Right cardiac atrium (tissue), 5 donors: ENCODE data around the gene SCAPER. TPM values are rescaled to one million over a fixed set of nuclear protein-coding genes. Genes with fewer than 3 reads are reported as not detected.
"Not testable (repeated sequence)": the region's sequence is repeated elsewhere in the genome, so short reads cannot be mapped to it uniquely, and the experiment has no call there.

Source experiments
- ATAC-seq, 2 donors: fragments of 200-7000 bp; cut with Tn5 transposase; one replicate each; pipeline versions ENCODE4 v1.8.0 to v1.9.1; 2020; ENCODE audit warnings: moderate library complexity in 2 of 2, mild to moderate bottlenecking in 1 of 2
- DNase-seq, 3 donors: peaks; one replicate each; pipeline ENCODE4 v3.0.0-alpha.2; 2020
- H3K27ac ChIP-seq: one replicate; pipeline ENCODE4 v1.5.1; 2013; ENCODE audit warnings: mild to moderate bottlenecking, low read length, control low read depth, moderate library complexity
- H3K27me3 ChIP-seq: one replicate; pipeline ENCODE4 v1.6.1; 2013; ENCODE audit not compliant: control insufficient read depth, insufficient read depth
- H3K4me1 ChIP-seq: one replicate; pipeline ENCODE4 v1.6.1; 2013; ENCODE audit warnings: low read length; ENCODE audit not compliant: control insufficient read depth, insufficient read depth
- H3K4me3 ChIP-seq: one replicate; pipeline ENCODE4 v1.5.1; 2013; ENCODE audit warnings: low read length, control low read depth
- H3K9me3 ChIP-seq: one replicate; pipeline ENCODE4 v1.6.1; 2013; ENCODE audit warnings: low read length; ENCODE audit not compliant: control insufficient read depth
- WGBS: extraction: QIAGEN DNeasy Blood & Tissue Kit; methylation state at CpG from one replicate; pipeline ENCODE4 v1.1.7; 2013; 5-methylcytosine and 5-hydroxymethylcytosine counted together
- intact Hi-C, 4 donors: fragments of 100-400 bp; cut with DNase I; formaldehyde crosslinking; loops; one replicate each; pipeline versions ENCODE4 v1.11.0 to v1.14.0; 2022 to 2023
- polyA plus RNA-seq: library from polyadenylated mRNA; stranded (reverse); fragments of 200-250 nt; gene quantifications from one replicate; pipeline ENCODE4 v1.2.3, GENCODE V29; 2013
- total RNA-seq, 4 donors: library from RNA; stranded (reverse); fragmentation: NEBNext Ultra II Directional; extraction: Animal tissue kit (Norgen Biotek cat#: 25700); gene quantifications; one replicate each; pipeline ENCODE4 v1.2.1, GENCODE V29; 2021
- donor health status: healthy with polysubstance abuse.
- donor health status: DM: no; HTN: yes; CAD: no.
- donor health status: DM: no; HTN: no; CAD: no.
- donor health status: DM: no; HTN: yes; CAD: no; lungs with severe emphysema.
- donor health status: DM: yes; HTN: yes; CAD: no.

Gene SCAPER
- total and polyA plus RNA-seq, 5 donors = 16.3 to 43.5 (median 36.3) TPM

- no peak overlapping the region for H3K27ac ChIP-seq
- DNase-seq (no peak), ATAC-seq (peak; percentile 24 to 39)
- H3K9me3 ChIP-seq = no peaks in the 10 kb centered on the region
- 44% methylated on average over 2 of the region's 2 CpGs for WGBS
- H3K27me3 ChIP-seq = no peaks in the 10 kb centered on the region
- intact Hi-C loops = no loop called here
- no peaks in the 10 kb centered on the region for H3K4me1 ChIP-seq
- no peak overlapping the region for H3K4me3 ChIP-seq
Observed at GRCh38 chr15:76448755-76449154, 456.4 kb downstream of the SCAPER start.

- DNase-seq (no peak), ATAC-seq (no peak)
- Histone ChIP-seq H3K4me3 (no peak overlapping the region), H3K27ac (no peak overlapping the region), H3K4me1 (no peaks in the 10 kb centered on the region), H3K9me3 (no peaks in the 10 kb centered on the region), H3K27me3 (no peaks in the 10 kb centered on the region)
- WGBS = 91% methylated on average over 2 of the region's 2 CpGs
- intact Hi-C loops = no loop called here
Observed at GRCh38 chr15:76447728-76448441, 457.3 kb downstream of the SCAPER start.

GRCh38 chr15:76440441-76440840 lies 464.7 kb downstream of the SCAPER start:
- Histone ChIP-seq H3K4me1 (no peaks in the 10 kb centered on the region), H3K27me3 (no peaks in the 10 kb centered on the region), H3K9me3 (no peaks in the 10 kb centered on the region), H3K27ac (no peak overlapping the region), H3K4me3 (no peak overlapping the region)
- intact Hi-C loops = no loop called here
- 64% methylated on average over 3 of the region's 3 CpGs for WGBS
- ATAC-seq = no peak
- no peak for DNase-seq

- ATAC-seq (no peak), DNase-seq (no peak)
- intact Hi-C loops = no loop called here
- Histone ChIP-seq H3K27me3 (no peaks in the 10 kb centered on the region), H3K27ac (no peak overlapping the region), H3K4me1 (no peaks in the 10 kb centered on the region), H3K4me3 (no peak overlapping the region), H3K9me3 (no peaks in the 10 kb centered on the region)
Observed at GRCh38 chr15:76439542-76439941, 465.6 kb downstream of the SCAPER start.

GRCh38 chr15:76433798-76434400 lies 471.2 kb downstream of the SCAPER start:
- Histone ChIP-seq H3K4me1 (no peaks in the 10 kb centered on the region), H3K27ac (no peak overlapping the region), H3K27me3 (no peaks in the 10 kb centered on the region), H3K4me3 (no peak overlapping the region), H3K9me3 (no peaks in the 10 kb centered on the region)
- no peak for ATAC-seq
- intact Hi-C loops = no loop called here
- WGBS = 36% methylated on average over 3 of the region's 3 CpGs
- DNase-seq = no peak

- H3K27me3 ChIP-seq, intact Hi-C loops, DNase-seq, H3K4me3 ChIP-seq, H3K27ac ChIP-seq, H3K4me1 ChIP-seq, ATAC-seq, H3K9me3 ChIP-seq: not testable (repeated sequence)
- WGBS = 98% methylated on average over 1 of the region's 1 CpG
Observed at GRCh38 chr15:76433036-76433435, 472.1 kb downstream of the SCAPER start.

- no peak overlapping the region for H3K27ac ChIP-seq
Observed at GRCh38 chr15:76432604-76433003, 472.5 kb downstream of the SCAPER start.

GRCh38 chr15:76431971-76432370 lies 473.2 kb downstream of the SCAPER start:
- intact Hi-C loops = no loop called here
- Histone ChIP-seq H3K4me1 (no peaks in the 10 kb centered on the region), H3K27me3 (no peaks in the 10 kb centered on the region), H3K9me3 (no peaks in the 10 kb centered on the region), H3K27ac (no peak overlapping the region), H3K4me3 (no peak overlapping the region)
- 76% methylated on average over 4 of the region's 4 CpGs for WGBS
- DNase-seq (no peak), ATAC-seq (no peak)

More at GRCh38 chr15:76432604-76433003, 472.5 kb downstream of the SCAPER start:
- intact Hi-C loops = no loop called here
- 68% methylated on average over 1 of the region's 1 CpG for WGBS
- Histone ChIP-seq H3K4me3 (no peak overlapping the region), H3K9me3 (no peaks in the 10 kb centered on the region), H3K27me3 (no peaks in the 10 kb centered on the region), H3K4me1 (no peaks in the 10 kb centered on the region)
- no peak for DNase-seq
- no peak for ATAC-seq

GRCh38 chr15:76430711-76431110 lies 474.4 kb downstream of the SCAPER start:
- intact Hi-C loops = not testable (repeated sequence)

GRCh38 chr15:76429661-76430060 lies 475.5 kb downstream of the SCAPER start:
- WGBS = 94% methylated on average over 4 of the region's 4 CpGs
- ATAC-seq (no peak), DNase-seq (no peak)
- Histone ChIP-seq H3K4me1 (no peaks in the 10 kb centered on the region), H3K4me3 (no peak overlapping the region), H3K27me3 (no peaks in the 10 kb centered on the region), H3K27ac (no peak overlapping the region), H3K9me3 (no peaks in the 10 kb centered on the region)
- intact Hi-C loops = no loop called here

More at GRCh38 chr15:76430711-76431110, 474.4 kb downstream of the SCAPER start:
- DNase-seq, H3K4me3 ChIP-seq, H3K4me1 ChIP-seq, H3K27ac ChIP-seq, ATAC-seq, H3K9me3 ChIP-seq, H3K27me3 ChIP-seq: not testable (repeated sequence)
- WGBS = 95% methylated on average over 2 of the region's 2 CpGs

- Histone ChIP-seq H3K4me1 (no peaks in the 10 kb centered on the region), H3K4me3 (no peak overlapping the region), H3K9me3 (no peaks in the 10 kb centered on the region), H3K27me3 (no peaks in the 10 kb centered on the region), H3K27ac (no peak overlapping the region)
- DNase-seq (no peak), ATAC-seq (no peak)
- intact Hi-C loops = no loop called here
- WGBS = 99% methylated on average over 2 of the region's 2 CpGs
Observed at GRCh38 chr15:76426941-76427340, 478.2 kb downstream of the SCAPER start.
